ENCODE data around the gene TCTN1.
"Not testable (repeated sequence)": the region's sequence is repeated elsewhere in the genome, so short reads cannot be mapped to it uniquely, and the experiment has no call there.

The TCTN1 gene

GRCh38 chr12:110613771-110614684 lies at the start of gene TCTN1:
Gene TCTN1, plus strand, starts transcription at chr12:110614129. Its CDS starts 54 bp downstream, at chr12:110614183.
- TF ChIP-seq CTCF (IDR thresholded peaks at IDR 0.05; ENCODE audit: control extremely low read depth, extremely low read depth, low read depth, missing control alignments): no peak
- POLR2A ChIA-PET: interaction anchor here (0.7 to 1.1 kb wide), 6 partner anchors 8 to 194 kb away, joined by 3 to 17 read pairs (median 6); partner anchors contain the start of genes FAM216A and GPN3
- peak; percentile 97 for DNase-seq (ENCODE audit: extremely low spot score)
- CTCF ChIA-PET: interaction anchor here (0.7 to 4.2 kb wide), 10 partner anchors 9 to 183 kb away, joined by 3 to 32 read pairs (median 4); partner anchors contain the start of genes ARPC3, FAM216A and GPN3

- POLR2A ChIA-PET: no interaction called here
- CTCF ChIA-PET: interaction anchor here (1.9 to 3.2 kb wide), 5 partner anchors 11 to 37 kb away, joined by 4 to 21 read pairs (median 8); no protein-coding TSS in a partner anchor
- TF ChIP-seq CTCF (IDR thresholded peaks at IDR 0.05; ENCODE audit: control extremely low read depth, extremely low read depth, low read depth, missing control alignments): no peak
- DNase-seq (ENCODE audit: extremely low spot score): no peak
These were observed 49.4 kb upstream of the TCTN1 start for GRCh38 chr12:110564471-110564991.

GRCh38 chr12:110565894-110566871 lies 47.7 kb upstream of the TCTN1 start:
- DNase-seq (ENCODE audit: extremely low spot score): no peak
- ChIA-PET CTCF (interaction anchor here (0.8 to 3.2 kb wide), 13 partner anchors 9 to 116 kb away, joined by 3 to 11 read pairs (median 4); partner anchors contain the start of genes ARPC3, FAM216A and GPN3), POLR2A (no interaction called here)
- TF ChIP-seq CTCF (IDR thresholded peaks at IDR 0.05; ENCODE audit: control extremely low read depth, extremely low read depth, low read depth, missing control alignments): no peak

GRCh38 chr12:110566993-110567392 lies 46.9 kb upstream of the TCTN1 start:
- CTCF ChIA-PET: interaction anchor here (0.8 to 3.2 kb wide), 5 partner anchors 10 to 34 kb away, joined by 3 to 9 read pairs (median 5); no protein-coding TSS in a partner anchor
- no peak for TF ChIP-seq CTCF (IDR thresholded peaks at IDR 0.05; ENCODE audit: control extremely low read depth, extremely low read depth, low read depth, missing control alignments)
- POLR2A ChIA-PET: interaction anchor here (0.6 kb wide), 1 partner anchor 65 kb away, joined by 3 read pairs; the partner anchor contains the start of genes RAD9B and VPS29
- DNase-seq (ENCODE audit: extremely low spot score): no peak

- CTCF ChIA-PET: interaction anchor here (1.0 to 3.2 kb wide), 3 partner anchors 10 to 12 kb away, joined by 3 to 9 read pairs (median 5); no protein-coding TSS in a partner anchor
- POLR2A ChIA-PET: interaction anchor here (0.7 kb wide), 1 partner anchor 341 kb away, joined by 4 read pairs; no protein-coding TSS in a partner anchor
- no peak for DNase-seq (ENCODE audit: extremely low spot score)
- TF ChIP-seq CTCF (IDR thresholded peaks at IDR 0.05; ENCODE audit: control extremely low read depth, extremely low read depth, low read depth, missing control alignments): no peak
These were observed 45.2 kb upstream of the TCTN1 start for GRCh38 chr12:110568752-110569151.

GRCh38 chr12:110569838-110570237 lies 44.1 kb upstream of the TCTN1 start:
- POLR2A ChIA-PET; DNase-seq (ENCODE audit: extremely low spot score); CTCF ChIA-PET: not testable (repeated sequence)

GRCh38 chr12:110570798-110571197 lies 43.1 kb upstream of the TCTN1 start:
- DNase-seq (ENCODE audit: extremely low spot score); POLR2A ChIA-PET: not testable (repeated sequence)
- CTCF ChIA-PET: interaction anchor here (1.2 to 1.3 kb wide), 2 partner anchors 32 to 121 kb away, joined by 3 to 4 read pairs; partner anchors contain the start of gene ARPC3
